ENCODE data around the gene NAXD. TPM values are rescaled to one million over a fixed set of nuclear protein-coding genes. Genes with fewer than 3 reads are reported as not detected.
"Not testable (repeated sequence)": the region's sequence is repeated elsewhere in the genome, so short reads cannot be mapped to it uniquely, and the experiment has no call there.

The NAXD gene
- total RNA-seq, 2 experiments from 2014 or later, result 19.6 to 20.1 TPM

GRCh38 chr13:110592665-110593064 is 22.7 kb upstream of the NAXD start:
- CTCF ChIA-PET, result interaction anchor here (1.2 kb wide), 1 partner anchor 23 kb away, joined by 4 read pairs; no protein-coding TSS in a partner anchor
- POLR2A ChIA-PET, result no interaction called here

DNA sequence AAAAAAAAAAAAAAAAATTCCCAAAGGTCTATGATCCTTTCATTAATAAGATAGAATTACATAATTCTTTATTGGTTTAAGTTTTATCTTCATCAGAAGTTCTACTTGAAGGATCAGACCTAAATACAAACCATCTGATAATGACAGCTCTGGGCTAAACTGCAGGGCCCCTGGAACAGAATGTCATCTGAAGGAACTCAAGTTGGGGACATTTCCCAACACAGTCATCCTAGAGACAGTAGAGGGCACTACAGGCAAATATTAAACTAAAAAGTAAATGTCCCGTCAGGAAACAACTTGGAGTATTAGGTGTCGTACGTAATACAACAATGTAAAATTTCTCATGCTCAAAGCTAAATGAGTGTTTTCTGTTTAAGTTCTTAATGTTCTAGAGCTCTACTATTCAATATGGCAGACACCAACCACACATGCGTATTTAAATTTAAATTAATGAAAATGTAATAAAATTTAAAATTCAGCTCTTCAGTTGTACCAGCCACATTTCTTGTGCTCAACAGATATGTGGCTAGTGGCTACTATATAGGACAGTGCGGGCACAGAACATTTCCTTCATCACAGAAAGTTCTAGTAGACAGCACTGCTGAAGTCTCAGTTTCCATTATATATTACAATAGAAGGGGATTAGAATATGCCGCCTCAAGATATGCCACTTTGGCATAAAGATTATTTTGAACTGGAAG is 21.8 kb upstream of the NAXD start:
- ChIA-PET CTCF (interaction anchor here (0.7 to 1.3 kb wide), 10 partner anchors 16 to 958 kb away, joined by 3 to 6 read pairs (median 3); no protein-coding TSS in a partner anchor), POLR2A (interaction anchor here (0.6 to 0.7 kb wide), 2 partner anchors 30 to 311 kb away, joined by 3 to 4 read pairs; no protein-coding TSS in a partner anchor)

DNA sequence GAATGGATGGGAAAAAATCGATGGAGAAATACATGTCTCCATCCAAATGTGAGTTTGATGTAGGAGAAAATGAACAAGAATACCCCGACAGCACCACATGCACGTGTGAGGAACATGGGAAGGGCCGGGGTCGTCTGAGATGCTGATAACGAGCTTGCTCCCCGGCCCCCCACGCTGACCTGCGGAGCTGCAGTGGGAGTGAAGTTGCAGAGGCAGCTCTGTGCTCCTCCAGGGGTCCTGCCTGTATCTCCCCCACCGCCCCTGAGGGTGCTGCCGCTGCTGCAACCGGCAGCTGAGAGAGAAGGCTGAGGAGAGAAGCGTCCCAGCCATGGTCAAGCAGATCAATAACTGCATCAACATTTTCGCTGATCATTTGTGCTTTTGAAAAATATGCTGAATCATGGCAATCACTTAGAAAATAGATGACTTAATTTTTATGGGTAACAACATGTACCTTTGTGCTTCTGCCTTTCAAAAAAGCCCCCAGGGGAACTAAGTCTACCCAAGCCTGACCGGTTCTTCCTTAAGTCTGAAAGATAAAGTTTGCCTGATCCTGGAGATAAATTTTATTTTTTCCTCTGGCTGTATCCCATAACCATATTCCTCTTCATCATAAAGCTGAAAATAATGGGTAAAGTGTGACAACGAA is 18.2 kb upstream of the NAXD start:
- ChIA-PET POLR2A (no interaction called here), CTCF (no interaction called here)

GRCh38 chr13:110600261-110600819 is 15.0 kb upstream of the NAXD start:
- POLR2A ChIA-PET, result no interaction called here

GRCh38 chr13:110600980-110601379 is 14.4 kb upstream of the NAXD start:
- POLR2A ChIA-PET, result no interaction called here
- CTCF ChIA-PET, result interaction anchor here (0.7 kb wide), 1 partner anchor 995 kb away, joined by 3 read pairs; no protein-coding TSS in a partner anchor

More at GRCh38 chr13:110600261-110600819, 15.0 kb upstream of the NAXD start:
- CTCF ChIA-PET, result no interaction called here

GRCh38 chr13:110605132-110605531 is 10.2 kb upstream of the NAXD start:
- ChIA-PET CTCF (no interaction called here), POLR2A (no interaction called here)

DNA sequence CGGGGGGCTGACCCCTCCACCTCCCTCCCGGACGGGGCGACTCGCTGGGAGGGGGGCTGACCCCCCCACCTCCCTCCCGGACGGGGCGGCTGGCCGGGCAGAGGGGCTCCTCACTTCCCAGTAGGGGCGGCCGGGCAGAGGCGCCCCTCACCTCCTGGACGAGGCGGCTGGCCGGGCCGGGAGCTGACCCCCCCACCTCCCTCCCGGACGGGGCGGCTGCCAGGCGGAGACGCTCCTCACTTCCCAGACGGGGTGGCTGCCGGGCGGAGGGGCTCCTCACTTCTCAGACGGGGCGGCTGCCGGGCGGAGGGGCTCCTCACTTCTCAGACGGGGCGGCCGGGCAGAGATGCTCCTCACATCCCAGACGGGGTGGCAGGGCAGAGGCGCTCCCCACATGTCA is 9.1 kb upstream of the NAXD start:
- POLR2A ChIA-PET, CTCF ChIA-PET: not testable (repeated sequence)

GRCh38 chr13:110607675-110608224 is 7.6 kb upstream of the NAXD start:
- ChIA-PET CTCF (no interaction called here), POLR2A (no interaction called here)

DNA sequence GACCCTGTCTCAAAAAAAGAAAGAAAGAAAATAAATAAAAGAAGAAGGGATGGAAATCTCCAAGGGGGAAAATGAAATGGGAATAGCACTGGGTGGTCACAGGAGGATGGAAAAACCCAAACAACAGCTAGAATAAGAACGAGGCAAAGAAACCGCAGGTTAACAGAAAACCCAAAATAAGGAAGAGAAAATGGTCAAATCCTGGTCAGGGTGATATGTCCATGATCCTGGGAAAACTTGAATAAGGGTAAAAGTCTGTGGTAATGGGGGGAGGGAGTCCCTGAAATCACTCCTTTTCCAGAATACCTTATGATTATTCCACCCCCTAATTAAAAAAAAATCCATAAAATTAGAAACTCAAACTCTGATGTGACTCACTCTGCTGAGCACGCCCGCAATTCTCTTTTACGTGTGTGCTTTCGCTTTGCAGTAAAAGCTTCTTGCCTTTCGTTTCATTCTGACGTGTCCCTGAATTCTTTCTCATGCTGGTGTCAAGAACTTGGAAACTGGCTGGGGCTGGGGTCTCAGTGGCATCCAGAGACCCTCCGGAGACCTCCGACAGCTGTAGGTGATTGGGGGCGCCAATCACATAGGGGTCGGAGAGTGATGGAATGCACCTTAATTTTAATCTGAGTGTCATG is 4.3 kb upstream of the NAXD start:
- ChIA-PET CTCF (interaction anchor here (1.4 kb wide), 2 partner anchors 17 to 156 kb away, joined by 4 read pairs; no protein-coding TSS in a partner anchor), POLR2A (no interaction called here)

- ChIA-PET CTCF (no interaction called here), POLR2A (interaction anchor here (0.9 to 1.3 kb wide), 2 partner anchors 299 to 300 kb away, joined by 5 read pairs; partner anchors contain the start of gene ANKRD10)
These were observed 382 bp upstream of the NAXD start for GRCh38 chr13:110615005-110615321.

GRCh38 chr13:110616103-110617101 is 1.1 kb downstream of the NAXD start:
- ChIA-PET POLR2A (interaction anchor here (0.6 to 1.5 kb wide), 4 partner anchors 24 to 298 kb away, joined by 3 to 10 read pairs (median 4); no protein-coding TSS in a partner anchor), CTCF (interaction anchor here (0.5 to 0.8 kb wide), 3 partner anchors 23 to 782 kb away, joined by 3 to 4 read pairs (median 3); no protein-coding TSS in a partner anchor)

DNA sequence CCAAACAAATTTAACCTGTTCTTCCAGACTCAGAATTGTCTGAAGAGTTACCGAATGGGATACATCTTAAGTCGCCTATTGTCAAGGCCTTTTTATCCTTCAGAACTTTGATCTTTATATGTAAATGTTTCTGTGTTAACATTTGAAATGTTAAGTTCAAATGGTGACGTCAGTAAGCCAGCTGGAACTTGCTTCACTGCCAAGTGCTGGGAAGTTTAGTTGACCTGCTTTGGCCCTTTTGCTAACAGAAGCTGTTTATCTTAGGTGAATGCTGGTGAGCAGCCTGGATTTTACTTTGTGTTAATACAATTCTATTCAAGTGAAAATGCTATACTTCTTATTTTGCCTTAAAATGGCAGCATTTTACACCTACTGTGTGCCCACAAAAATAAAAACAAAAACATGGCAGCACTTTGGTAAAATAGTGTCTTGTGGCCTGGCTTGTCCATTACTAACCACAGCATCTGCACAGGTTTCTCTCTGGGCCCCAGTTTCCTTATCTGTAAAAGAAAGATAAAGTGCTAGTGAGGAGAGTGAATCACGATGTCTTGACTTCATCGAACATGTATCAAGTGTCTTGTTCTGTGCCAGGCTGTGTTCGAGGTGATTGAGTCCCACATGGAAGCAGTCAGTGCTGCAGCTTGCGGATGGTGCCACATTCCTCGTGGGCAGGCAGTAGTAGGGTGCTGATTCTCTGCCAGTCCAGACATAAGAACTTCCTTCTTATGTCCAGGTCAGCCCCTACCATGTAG is 2.2 kb downstream of the NAXD start:
- CTCF ChIA-PET, result interaction anchor here (0.5 kb wide), 1 partner anchor 781 kb away, joined by 3 read pairs; no protein-coding TSS in a partner anchor
- POLR2A ChIA-PET, result interaction anchor here (0.5 kb wide), 1 partner anchor 22 kb away, joined by 9 read pairs; no protein-coding TSS in a partner anchor

GRCh38 chr13:110618167-110618566 is 2.8 kb downstream of the NAXD start:
- POLR2A ChIA-PET, result interaction anchor here (0.5 kb wide), 1 partner anchor 22 kb away, joined by 9 read pairs; no protein-coding TSS in a partner anchor
- CTCF ChIA-PET, result no interaction called here

GRCh38 chr13:110618780-110619179 is 3.4 kb downstream of the NAXD start:
- ChIA-PET CTCF (no interaction called here), POLR2A (no interaction called here)

GRCh38 chr13:110620596-110620995 is 5.3 kb downstream of the NAXD start:
- ChIA-PET POLR2A (no interaction called here), CTCF (interaction anchor here (0.7 kb wide), 1 partner anchor 96 kb away, joined by 3 read pairs; no protein-coding TSS in a partner anchor)

DNA sequence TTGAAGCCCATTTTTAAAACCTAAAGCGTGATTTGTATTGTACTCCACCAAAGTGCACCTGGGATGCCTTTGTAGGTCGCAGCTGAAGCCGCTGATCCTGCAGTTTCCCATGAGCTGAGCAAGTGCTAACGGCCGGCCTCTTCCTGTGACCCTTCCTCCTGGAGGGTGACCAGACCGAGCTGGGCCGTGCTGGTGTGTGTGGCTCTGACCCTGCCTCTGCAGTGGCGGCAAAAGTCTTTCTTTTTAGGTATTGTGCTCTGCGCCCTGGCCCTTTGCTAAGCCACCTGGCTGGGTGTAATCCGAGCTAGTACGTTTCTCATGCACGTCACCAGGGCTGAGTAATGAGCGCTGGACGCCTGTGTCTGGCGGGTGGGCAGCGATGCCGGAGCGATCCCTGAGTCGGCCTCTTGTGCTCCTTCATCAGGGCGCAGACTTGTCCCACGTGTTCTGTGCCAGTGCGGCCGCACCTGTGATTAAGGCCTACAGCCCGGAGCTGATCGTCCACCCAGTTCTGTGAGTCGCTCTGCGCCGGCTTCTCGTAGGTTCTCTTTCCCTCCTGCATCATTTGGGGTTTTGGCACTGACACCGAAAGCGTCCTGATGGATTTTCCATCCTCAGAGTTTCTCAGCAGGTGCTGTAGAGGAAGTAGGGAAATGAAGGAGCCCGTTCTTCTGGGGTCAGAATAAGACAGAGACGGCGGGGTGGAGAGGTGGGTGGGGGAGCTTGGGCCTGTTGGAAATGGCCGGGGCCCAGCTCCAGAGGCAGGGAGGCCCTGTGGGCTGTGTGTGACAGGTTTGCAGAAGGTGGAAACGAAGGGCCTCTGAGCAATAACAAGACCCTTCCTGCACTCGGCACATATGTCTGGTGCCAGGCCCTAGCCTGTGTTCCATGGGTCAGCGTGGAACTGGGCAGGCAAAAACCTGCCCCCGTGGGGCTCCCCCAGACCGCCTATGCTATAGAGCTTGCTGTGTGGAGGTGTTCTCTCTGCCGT is 9.7 kb downstream of the NAXD start:
- ChIA-PET POLR2A (no interaction called here), CTCF (no interaction called here)

All from activated CD8-positive, alpha-beta memory T cell treated with anti-CD3 and anti-CD28 coated beads for 36 hours (primary cell).